Measurements from ENCODE around the gene SYNE2. TPM values are rescaled to one million over a fixed set of nuclear protein-coding genes. Genes with fewer than 3 reads are reported as not detected.
"Not testable (repeated sequence)": the region's sequence is repeated elsewhere in the genome, so short reads cannot be mapped to it uniquely, and the experiment has no call there.

SYNE2 gene, protein sequence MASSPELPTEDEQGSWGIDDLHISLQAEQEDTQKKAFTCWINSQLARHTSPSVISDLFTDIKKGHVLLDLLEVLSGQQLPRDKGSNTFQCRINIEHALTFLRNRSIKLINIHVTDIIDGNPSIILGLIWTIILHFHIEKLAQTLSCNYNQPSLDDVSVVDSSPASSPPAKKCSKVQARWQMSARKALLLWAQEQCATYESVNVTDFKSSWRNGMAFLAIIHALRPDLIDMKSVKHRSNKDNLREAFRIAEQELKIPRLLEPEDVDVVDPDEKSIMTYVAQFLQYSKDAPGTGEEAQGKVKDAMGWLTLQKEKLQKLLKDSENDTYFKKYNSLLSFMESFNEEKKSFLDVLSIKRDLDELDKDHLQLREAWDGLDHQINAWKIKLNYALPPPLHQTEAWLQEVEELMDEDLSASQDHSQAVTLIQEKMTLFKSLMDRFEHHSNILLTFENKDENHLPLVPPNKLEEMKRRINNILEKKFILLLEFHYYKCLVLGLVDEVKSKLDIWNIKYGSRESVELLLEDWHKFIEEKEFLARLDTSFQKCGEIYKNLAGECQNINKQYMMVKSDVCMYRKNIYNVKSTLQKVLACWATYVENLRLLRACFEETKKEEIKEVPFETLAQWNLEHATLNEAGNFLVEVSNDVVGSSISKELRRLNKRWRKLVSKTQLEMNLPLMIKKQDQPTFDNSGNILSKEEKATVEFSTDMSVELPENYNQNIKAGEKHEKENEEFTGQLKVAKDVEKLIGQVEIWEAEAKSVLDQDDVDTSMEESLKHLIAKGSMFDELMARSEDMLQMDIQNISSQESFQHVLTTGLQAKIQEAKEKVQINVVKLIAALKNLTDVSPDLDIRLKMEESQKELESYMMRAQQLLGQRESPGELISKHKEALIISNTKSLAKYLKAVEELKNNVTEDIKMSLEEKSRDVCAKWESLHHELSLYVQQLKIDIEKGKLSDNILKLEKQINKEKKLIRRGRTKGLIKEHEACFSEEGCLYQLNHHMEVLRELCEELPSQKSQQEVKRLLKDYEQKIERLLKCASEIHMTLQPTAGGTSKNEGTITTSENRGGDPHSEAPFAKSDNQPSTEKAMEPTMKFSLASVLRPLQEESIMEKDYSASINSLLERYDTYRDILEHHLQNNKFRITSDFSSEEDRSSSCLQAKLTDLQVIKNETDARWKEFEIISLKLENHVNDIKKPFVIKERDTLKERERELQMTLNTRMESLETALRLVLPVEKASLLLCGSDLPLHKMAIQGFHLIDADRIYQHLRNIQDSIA (N-terminal part only)
- 50.5 TPM for polyA plus RNA-seq
- long read RNA-seq, donor 1, partial matches to known transcripts, result 0 of 1 reads
- long read RNA-seq, donor 1, other reads (novel, unspliced or antisense), result 0 of 1 reads
- long read RNA-seq, donor 2, result 0 reads
- long read RNA-seq, donor 3, result 0 reads
- long read RNA-seq, donor 4, partial matches to known transcripts, result 0 of 2 reads
- long read RNA-seq, donor 4, other reads (novel, unspliced or antisense), result 0 of 2 reads
- long read RNA-seq, donor 5, result 0 reads
- long read RNA-seq, donor 6, result 0 reads
- long read RNA-seq, donor 7, partial matches to known transcripts, result 0 of 2 reads
- long read RNA-seq, donor 7, other reads (novel, unspliced or antisense), result 0 of 2 reads
- long read RNA-seq, donor 8, partial matches to known transcripts, result 6 of 6 reads
- long read RNA-seq, donor 8, other reads (novel, unspliced or antisense), result 0 of 6 reads
- long read RNA-seq, donor 9, result 0 reads
- long read RNA-seq, donor 10, partial matches to known transcripts, result 0 of 2 reads
- long read RNA-seq, donor 10, other reads (novel, unspliced or antisense), result 0 of 2 reads
- long read RNA-seq, donor 11, partial matches to known transcripts, result 0 of 3 reads
- long read RNA-seq, donor 11, other reads (novel, unspliced or antisense), result 0 of 3 reads

- Histone ChIP-seq H3K27me3 (ENCODE audit: control insufficient read depth, insufficient read depth, low read length) (no peaks in the 10 kb centered on the region), H3K4me3 (ENCODE audit: low read length) (peak within 1 kb of the TSS; percentile 78), H3K27ac (ENCODE audit: low read length) (peak within 1 kb of the TSS; percentile 82), H3K36me3 (ENCODE audit: control insufficient read depth, insufficient read depth, low read length) (no peaks in the 10 kb centered on the region), H3K9me3 (ENCODE audit: control insufficient read depth, low read depth, low read length) (no peaks in the 10 kb centered on the region), H3K4me1 (ENCODE audit: control insufficient read depth, insufficient read depth, low read length) (peaks cover 4% of the 10 kb centered on the region)
- DNase-seq, result peak; percentile 69 to 90
- WGBS (ENCODE audit: insufficient coverage, low lambda C conversion rate), result no CpG with 5 or more reads among the region's 124 CpGs
Observed at GRCh38 chr14:63852817-63853731, at the start of gene SYNE2. Gene SYNE2, plus strand, starts transcription at chr14:63853004. Its CDS starts 56,145 bp downstream, at chr14:63909149.

DNA sequence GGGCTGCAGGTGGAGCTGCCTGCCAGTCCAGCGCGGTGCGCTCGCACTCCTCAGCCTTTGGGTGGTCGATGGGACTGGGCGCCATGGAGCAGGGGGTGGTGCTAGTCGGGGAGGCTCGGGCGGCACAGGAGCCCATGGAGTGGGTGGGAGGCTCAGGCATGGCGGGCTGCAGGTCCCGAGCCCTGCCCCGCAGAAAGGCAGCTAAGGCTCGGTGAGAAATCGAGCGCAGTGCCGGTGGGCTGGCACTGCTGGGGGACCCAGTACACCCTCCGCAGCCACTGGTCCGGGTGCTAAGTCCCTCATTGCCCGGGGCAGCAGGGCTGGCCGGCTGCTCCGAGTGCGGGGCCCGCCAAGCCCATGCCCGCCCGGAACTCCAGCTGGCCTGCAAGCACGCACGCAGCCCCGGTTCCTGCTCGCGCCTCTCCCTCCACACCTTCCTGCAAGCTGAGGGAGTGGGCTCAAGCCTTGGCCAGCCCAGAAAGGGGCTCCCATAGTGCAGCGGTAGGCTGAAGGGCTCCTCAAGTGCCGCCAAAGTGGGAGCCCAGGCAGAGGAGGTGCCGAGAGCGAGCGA is 49.5 kb upstream of the SYNE2 start:
- WGBS (ENCODE audit: insufficient coverage, low lambda C conversion rate), result no CpG with 5 or more reads among the region's 35 CpGs
- H3K36me3 ChIP-seq (ENCODE audit: control insufficient read depth, insufficient read depth, low read length); DNase-seq; H3K4me3 ChIP-seq (ENCODE audit: low read length); H3K9me3 ChIP-seq (ENCODE audit: control insufficient read depth, low read depth, low read length); H3K4me1 ChIP-seq (ENCODE audit: control insufficient read depth, insufficient read depth, low read length); H3K27ac ChIP-seq (ENCODE audit: low read length); H3K27me3 ChIP-seq (ENCODE audit: control insufficient read depth, insufficient read depth, low read length): not testable (repeated sequence)

GRCh38 chr14:63806064-63806463 is 46.7 kb upstream of the SYNE2 start:
- H3K27me3 ChIP-seq (ENCODE audit: control insufficient read depth, insufficient read depth, low read length); H3K36me3 ChIP-seq (ENCODE audit: control insufficient read depth, insufficient read depth, low read length); H3K9me3 ChIP-seq (ENCODE audit: control insufficient read depth, low read depth, low read length); DNase-seq; H3K27ac ChIP-seq (ENCODE audit: low read length); H3K4me3 ChIP-seq (ENCODE audit: low read length); H3K4me1 ChIP-seq (ENCODE audit: control insufficient read depth, insufficient read depth, low read length): not testable (repeated sequence)
- no CpG with 5 or more reads among the region's 2 CpGs for WGBS (ENCODE audit: insufficient coverage, low lambda C conversion rate)

DNA sequence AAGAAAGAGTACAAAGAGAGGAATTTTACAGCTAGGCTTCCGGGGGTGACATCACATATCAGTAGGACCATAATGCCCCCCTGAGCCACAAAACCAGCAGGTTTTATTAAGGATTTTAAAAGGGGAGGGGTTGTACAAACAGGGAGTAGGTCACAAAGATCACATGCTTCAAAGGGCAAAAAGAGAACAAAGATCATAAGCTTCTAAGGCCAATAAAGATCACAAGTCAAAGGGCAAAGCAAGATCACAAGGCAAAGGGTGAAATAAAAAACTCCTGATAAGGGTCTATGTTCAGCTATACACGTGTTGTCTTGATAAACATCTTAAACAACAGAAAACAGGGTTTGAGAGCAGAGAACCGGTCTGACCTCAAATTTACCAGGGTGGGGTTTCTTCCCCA is 41.1 kb upstream of the SYNE2 start:
- WGBS (ENCODE audit: insufficient coverage, low lambda C conversion rate), result no CpG with 5 or more reads among the region's 3 CpGs
- not testable (repeated sequence) for H3K9me3 ChIP-seq (ENCODE audit: control insufficient read depth, low read depth, low read length); H3K27me3 ChIP-seq (ENCODE audit: control insufficient read depth, insufficient read depth, low read length); H3K4me1 ChIP-seq (ENCODE audit: control insufficient read depth, insufficient read depth, low read length); H3K36me3 ChIP-seq (ENCODE audit: control insufficient read depth, insufficient read depth, low read length); H3K4me3 ChIP-seq (ENCODE audit: low read length); H3K27ac ChIP-seq (ENCODE audit: low read length)
- peak in 1 of 2 donors; percentile 5 for DNase-seq

GRCh38 chr14:63833728-63834127 is 19.1 kb upstream of the SYNE2 start:
- Histone ChIP-seq H3K4me3 (ENCODE audit: low read length) (no peak overlapping the region), H3K9me3 (ENCODE audit: control insufficient read depth, low read depth, low read length) (no peaks in the 10 kb centered on the region), H3K27ac (ENCODE audit: low read length) (no peak overlapping the region), H3K36me3 (ENCODE audit: control insufficient read depth, insufficient read depth, low read length) (no peaks in the 10 kb centered on the region), H3K4me1 (ENCODE audit: control insufficient read depth, insufficient read depth, low read length) (no peaks in the 10 kb centered on the region), H3K27me3 (ENCODE audit: control insufficient read depth, insufficient read depth, low read length) (no peaks in the 10 kb centered on the region)
- no peak for DNase-seq
- WGBS (ENCODE audit: insufficient coverage, low lambda C conversion rate), result 100% methylated on average over 1 of the region's 1 CpG

DNA sequence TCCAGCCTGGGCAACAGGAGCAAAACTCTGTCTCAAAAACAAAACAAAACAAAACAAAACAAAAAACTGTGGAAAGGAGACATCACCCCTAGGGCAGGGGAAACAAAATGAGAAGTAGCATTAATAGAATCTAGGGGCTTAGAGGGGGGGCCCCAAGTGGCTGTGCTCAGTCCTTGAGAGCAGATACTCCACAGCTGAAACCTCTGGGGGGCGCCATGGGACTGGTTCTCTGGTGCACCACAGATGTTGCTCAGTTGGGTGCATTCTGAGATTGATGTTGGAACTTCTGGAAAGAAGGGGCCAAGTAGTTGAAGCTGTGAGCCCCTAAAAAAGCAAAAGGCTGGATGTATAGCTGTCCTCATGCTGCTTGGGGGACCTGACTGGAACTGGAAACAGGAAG is 11.8 kb upstream of the SYNE2 start:
- Histone ChIP-seq H3K9me3 (ENCODE audit: control insufficient read depth, low read depth, low read length) (peaks cover 11% of the 10 kb centered on the region), H3K36me3 (ENCODE audit: control insufficient read depth, insufficient read depth, low read length) (no peaks in the 10 kb centered on the region), H3K4me1 (ENCODE audit: control insufficient read depth, insufficient read depth, low read length) (no peaks in the 10 kb centered on the region), H3K4me3 (ENCODE audit: low read length) (no peak overlapping the region), H3K27ac (ENCODE audit: low read length) (no peak overlapping the region), H3K27me3 (ENCODE audit: control insufficient read depth, insufficient read depth, low read length) (no peaks in the 10 kb centered on the region)
- DNase-seq, result no peak
- WGBS (ENCODE audit: insufficient coverage, low lambda C conversion rate), result no CpG with 5 or more reads among the region's 1 CpG

DNA sequence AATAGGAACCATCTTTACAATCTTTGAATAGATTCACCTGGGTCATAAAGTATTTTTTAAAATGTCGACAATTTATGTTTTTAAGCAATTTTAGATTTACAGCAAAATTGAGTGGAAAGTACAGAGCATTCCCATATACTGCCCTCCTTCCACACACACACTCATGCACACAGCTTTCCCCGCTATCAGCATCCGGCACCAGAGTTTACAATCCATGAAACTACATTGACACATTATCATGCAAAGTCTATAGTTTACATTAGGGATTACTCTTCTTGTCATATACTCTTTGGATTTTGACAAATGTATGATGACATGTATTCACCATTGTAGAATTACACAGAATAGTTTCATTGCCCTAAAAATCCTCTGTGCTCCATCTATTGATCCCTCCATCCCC is 9.0 kb upstream of the SYNE2 start:
- Histone ChIP-seq H3K27me3 (ENCODE audit: control insufficient read depth, insufficient read depth, low read length) (no peaks in the 10 kb centered on the region), H3K27ac (ENCODE audit: low read length) (no peak overlapping the region), H3K4me1 (ENCODE audit: control insufficient read depth, insufficient read depth, low read length) (no peaks in the 10 kb centered on the region), H3K9me3 (ENCODE audit: control insufficient read depth, low read depth, low read length) (peaks cover 11% of the 10 kb centered on the region), H3K36me3 (ENCODE audit: control insufficient read depth, insufficient read depth, low read length) (no peaks in the 10 kb centered on the region), H3K4me3 (ENCODE audit: low read length) (no peak overlapping the region)
- no CpG with 5 or more reads among the region's 3 CpGs for WGBS (ENCODE audit: insufficient coverage, low lambda C conversion rate)
- DNase-seq, result no peak

GRCh38 chr14:63848890-63849289 is 3.9 kb upstream of the SYNE2 start:
- H3K27ac ChIP-seq (ENCODE audit: low read length), result no peak overlapping the region
- no peaks in the 10 kb centered on the region for H3K9me3 ChIP-seq (ENCODE audit: control insufficient read depth, low read depth, low read length)
- no peaks in the 10 kb centered on the region for H3K4me1 ChIP-seq (ENCODE audit: control insufficient read depth, insufficient read depth, low read length)
- H3K27me3 ChIP-seq (ENCODE audit: control insufficient read depth, insufficient read depth, low read length), result no peaks in the 10 kb centered on the region
- H3K36me3 ChIP-seq (ENCODE audit: control insufficient read depth, insufficient read depth, low read length), result no peaks in the 10 kb centered on the region
- no peak for DNase-seq
- H3K4me3 ChIP-seq (ENCODE audit: low read length), result no peak overlapping the region
